A172 (cell line): ENCODE data around the gene PIK3C2G. TPM values are rescaled to one million over a fixed set of nuclear protein-coding genes. Genes with fewer than 3 reads are reported as not detected.
"Not testable (repeated sequence)": the region's sequence is repeated elsewhere in the genome, so short reads cannot be mapped to it uniquely, and the experiment has no call there.

Source experiments
- DNase-seq: peaks from one replicate; pipeline ENCODE4 v3.0.0-alpha.2; 2015; ENCODE audit warnings: low spot score
- total RNA-seq: library from RNA; depleted of rRNA; stranded (reverse); fragments of >200 nt; shearing (Covaris generic); gene quantifications from 2 replicates; pipeline ENCODE4 v1.2.3, GENCODE V29; 2014; rRNA removed

Gene PIK3C2G
- not detected in 2 replicates for total RNA-seq

DNA sequence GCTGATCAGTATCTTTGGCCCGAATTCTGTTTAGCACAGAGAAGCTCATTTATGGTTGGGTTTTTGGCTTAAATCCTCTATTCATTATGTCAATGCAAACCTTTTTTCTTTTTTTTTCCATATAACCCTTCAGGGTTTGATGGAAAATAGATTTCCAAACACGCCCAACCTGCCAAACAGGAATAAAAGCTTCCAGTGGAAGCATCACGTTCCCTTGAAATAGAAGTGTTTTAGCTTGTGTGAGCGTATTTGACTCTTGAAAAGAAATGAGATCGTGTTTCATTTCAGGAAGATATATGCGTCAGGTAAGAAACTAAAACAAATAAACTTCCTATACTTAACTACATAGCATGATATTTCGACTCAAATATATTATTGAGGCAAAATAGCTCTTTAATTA is at the start of gene PIK3C2G:
TSS of gene PIK3C2G (plus strand) at position 246 of the 400 bp plus-strand sequence. CDS start 20,564 bp downstream, outside the sequence.
- no peak for DNase-seq

GRCh38 chr12:18217966-18218365 is 43.4 kb upstream of the PIK3C2G start:
- no peak for DNase-seq

DNA sequence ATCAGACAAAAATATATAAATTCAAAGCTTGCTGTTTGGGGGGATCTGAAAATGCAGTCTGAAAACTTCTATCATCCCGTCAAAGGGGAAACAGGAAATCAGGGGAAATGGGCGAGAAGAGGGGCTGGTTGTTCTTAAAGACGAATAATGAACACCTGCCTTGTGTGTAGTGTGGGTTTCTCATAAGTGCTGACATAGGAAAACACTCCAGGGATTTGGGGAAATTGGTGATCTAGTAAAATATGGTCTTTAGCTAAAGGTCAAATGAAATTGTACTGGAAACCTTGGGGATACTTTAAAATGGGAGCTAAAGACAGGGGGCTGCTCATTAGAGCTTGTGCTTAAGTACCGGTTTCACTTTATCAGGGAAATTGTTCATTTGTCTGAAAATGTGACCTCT is 39.6 kb upstream of the PIK3C2G start:
- DNase-seq = no peak

GRCh38 chr12:18222699-18223098 is 38.6 kb upstream of the PIK3C2G start:
- DNase-seq = no peak

- DNase-seq = peak; percentile 36
Measured at GRCh38 chr12:18224745-18225144, 36.6 kb upstream of the PIK3C2G start.

DNA sequence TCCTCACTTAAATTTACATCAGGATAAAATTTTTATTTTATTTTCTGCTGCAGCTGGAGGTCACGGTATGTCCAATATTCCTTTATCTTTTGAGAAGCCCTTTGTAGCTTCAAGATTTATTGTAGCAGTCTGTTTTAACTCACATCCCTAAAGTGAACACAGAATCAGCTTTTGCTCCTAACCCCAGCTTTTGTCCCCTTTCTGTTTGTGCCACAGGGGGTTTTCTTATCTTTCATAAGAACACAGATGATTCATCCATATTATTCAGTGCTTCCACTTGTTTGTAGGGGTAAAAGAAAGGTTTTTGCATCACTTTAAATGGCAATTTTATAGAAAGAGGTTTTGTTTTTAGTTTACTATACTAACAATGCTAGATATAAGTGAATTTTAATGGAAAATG is 21.8 kb upstream of the PIK3C2G start:
- no peak for DNase-seq

DNA sequence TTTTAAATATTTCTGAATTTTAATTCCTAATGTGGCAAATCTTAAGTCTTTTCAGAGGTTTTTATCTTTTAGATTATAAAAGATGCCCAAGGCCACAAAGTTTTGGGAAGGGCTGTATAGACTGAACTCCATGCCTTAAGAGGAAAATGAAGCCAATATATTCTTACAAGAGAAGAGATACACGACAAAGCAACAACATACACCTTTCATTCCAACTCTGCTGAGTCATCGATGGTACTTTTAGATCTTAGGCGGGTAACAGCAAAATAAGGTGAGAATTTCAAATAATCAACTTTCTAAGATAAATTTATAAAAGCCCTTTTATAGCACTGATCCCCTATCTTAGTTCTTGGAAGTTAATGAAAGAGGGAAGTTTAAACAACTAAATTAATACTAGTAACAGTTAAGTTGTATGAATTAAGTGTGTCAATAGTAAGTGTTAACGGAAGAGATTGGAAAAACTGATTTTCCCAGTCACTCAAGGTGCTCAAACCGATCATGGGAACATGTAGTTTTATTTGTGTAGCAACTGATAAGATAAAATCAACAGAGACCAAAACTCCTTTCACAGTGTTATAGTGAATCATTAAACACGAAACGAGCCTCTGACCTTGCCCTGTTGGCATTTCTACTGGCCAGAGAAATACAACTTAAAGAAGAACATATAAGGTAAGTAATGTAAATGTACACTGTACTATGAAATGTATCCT is 18.8 kb upstream of the PIK3C2G start:
- no peak for DNase-seq

GRCh38 chr12:18243238-18243637 is 18.1 kb upstream of the PIK3C2G start:
- DNase-seq = no peak

DNA sequence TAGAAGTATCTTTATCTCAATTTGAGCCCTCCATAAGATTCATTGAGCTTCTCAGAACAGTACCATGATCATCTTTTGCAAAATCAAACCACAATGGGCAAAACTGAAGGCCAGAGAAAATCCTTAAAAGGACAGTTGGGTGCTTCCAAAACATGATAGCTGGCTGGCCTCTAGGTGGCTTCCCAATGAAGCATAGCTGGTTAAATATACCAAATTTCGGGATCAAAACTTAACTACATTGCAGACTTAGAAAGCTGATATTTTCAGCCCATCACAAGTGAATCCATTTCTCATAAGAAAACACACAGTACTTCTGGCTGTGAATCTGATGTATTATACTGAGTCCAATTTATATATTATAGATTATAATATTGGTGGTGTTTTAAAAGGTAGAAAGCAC is 15.3 kb upstream of the PIK3C2G start:
- no peak for DNase-seq

GRCh38 chr12:18250313-18250916 is 10.9 kb upstream of the PIK3C2G start:
- peak; percentile 47 for DNase-seq

GRCh38 chr12:18254081-18254480 is 7.2 kb upstream of the PIK3C2G start:
- DNase-seq = no peak

DNA sequence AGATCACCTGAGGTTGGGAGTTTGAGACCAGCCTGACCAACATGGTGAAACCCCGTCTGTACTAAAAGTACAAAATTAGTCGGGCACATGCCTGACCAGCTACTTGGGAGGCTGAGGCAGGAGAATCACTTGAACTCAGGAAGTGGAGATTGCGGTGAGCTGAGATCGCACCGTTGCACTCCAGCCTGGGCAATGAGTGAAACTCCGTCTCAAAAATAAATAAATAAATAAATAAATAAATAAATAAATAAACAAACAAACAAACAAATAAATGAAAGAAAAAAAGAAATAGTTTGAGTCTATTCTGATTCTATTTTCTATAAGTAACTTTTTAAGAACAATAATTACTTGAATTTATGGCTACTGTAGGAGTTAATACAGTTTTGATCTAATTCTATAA is 6.3 kb upstream of the PIK3C2G start:
- not testable (repeated sequence) for DNase-seq

GRCh38 chr12:18257251-18257650 is 4.1 kb upstream of the PIK3C2G start:
- DNase-seq = no peak

DNA sequence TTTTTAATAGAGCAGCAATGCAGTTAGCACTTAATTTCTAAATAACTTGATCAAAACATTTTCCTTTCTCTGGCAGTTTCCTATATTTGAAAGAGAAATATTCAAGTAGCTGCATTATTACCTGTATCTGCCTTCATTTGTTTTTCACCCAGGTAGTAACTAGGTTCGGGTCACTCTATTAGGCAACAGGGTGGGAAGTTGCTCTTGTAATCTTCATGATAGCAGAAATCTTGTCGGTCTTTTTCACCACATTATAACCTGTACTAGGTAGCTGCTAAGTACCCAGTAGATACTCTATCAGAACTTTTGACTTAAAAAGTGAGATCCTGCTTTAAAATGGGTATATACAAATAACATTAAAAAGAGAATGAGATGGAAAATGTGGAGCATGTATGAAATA is 2.4 kb upstream of the PIK3C2G start:
- no peak for DNase-seq

- no peak for DNase-seq
Measured at GRCh38 chr12:18259906-18260682, 1.2 kb upstream of the PIK3C2G start.

DNA sequence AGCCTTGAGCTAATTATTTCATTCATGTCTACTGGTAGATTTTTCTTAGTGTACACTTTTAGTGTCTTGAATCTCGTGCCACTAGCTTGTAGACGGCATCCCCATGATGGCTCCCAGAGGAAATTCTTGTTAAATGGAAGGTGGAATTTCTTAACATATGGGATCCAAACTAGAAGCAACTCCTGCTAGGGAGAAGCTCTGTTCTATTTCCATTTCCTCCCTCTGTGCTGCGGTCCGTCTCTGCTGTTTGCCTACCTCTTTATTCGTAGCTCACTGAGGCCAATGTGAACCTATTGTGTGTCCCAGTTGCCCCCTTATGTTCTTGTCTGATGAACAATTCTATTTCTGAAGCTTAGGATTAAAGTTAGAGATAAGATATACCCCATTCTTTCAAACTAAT is 588 bp downstream of the PIK3C2G start:
- no peak for DNase-seq

- DNase-seq = peak; percentile 24
Measured at GRCh38 chr12:18262514-18262913, 1.2 kb downstream of the PIK3C2G start.

- DNase-seq = no peak
Measured at GRCh38 chr12:18264581-18265075, 3.3 kb downstream of the PIK3C2G start.

DNA sequence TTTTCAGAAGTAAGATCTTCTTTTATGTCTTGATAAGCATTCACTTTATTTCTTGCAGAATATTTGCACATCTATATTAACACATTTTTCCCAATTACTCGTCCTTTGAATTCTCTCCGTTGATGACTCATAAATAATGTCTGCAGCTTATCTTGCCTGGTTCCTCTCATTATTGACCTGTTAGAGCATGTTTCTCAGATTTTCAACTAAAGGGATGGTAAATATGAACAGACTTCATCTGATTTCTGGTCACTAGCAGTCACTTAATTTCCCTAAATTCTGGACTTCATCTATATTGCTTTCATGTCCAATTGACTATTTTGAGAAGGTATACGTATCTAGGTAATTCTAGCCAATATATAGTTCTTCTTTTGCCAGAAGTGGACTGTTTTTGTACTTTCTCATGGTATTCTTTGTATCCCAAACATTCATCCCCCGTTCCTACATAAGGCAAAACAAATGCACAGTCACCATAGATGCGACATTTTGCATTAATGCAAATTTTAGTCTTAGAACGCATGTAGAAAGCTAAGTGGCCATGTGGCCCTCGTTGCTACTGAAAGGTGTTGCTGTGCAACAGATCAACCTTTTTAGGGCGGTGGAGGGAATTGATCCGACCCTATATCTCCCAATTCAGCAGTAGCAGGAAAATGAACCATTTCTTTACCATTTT is 6.2 kb downstream of the PIK3C2G start:
- DNase-seq = no peak

DNA sequence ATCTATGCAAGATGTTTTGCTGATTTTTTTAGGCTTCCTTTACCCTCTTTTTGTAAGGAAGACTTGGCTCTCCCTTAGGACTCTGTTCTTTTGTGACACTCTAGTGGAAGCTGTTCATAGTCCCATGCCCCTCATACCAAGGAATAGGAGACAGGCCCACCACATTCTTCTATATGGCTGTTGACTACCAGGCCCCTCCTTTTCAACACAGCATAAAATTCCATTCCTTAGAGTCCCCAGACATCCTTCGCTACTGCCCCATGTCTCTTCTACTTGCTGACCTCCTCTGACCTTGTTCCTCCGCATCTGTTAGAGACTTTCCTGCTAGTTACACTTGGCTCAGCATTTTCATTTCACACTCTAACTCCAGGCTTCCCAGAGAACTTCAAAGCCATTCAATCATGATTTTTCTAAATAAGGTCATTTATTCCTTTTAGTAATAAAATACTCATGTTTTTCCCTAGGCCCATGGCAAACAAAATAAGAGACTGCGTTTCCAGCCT is 9.7 kb downstream of the PIK3C2G start:
- no peak for DNase-seq

- DNase-seq = peak; percentile 15
Measured at GRCh38 chr12:18275981-18276380, 14.7 kb downstream of the PIK3C2G start.

GRCh38 chr12:18277196-18277595 is 15.9 kb downstream of the PIK3C2G start:
- DNase-seq = no peak
